ENCODE measurements around the gene SERTAD3. TPM values are rescaled to one million over a fixed set of nuclear protein-coding genes. Genes with fewer than 3 reads are reported as not detected.
"Not testable (repeated sequence)": the region's sequence is repeated elsewhere in the genome, so short reads cannot be mapped to it uniquely, and the experiment has no call there.

The SERTAD3 gene
- total RNA-seq, 4 donors from 2014 or later, result 16.4 to 29.8 (median 19.1) TPM

DNA sequence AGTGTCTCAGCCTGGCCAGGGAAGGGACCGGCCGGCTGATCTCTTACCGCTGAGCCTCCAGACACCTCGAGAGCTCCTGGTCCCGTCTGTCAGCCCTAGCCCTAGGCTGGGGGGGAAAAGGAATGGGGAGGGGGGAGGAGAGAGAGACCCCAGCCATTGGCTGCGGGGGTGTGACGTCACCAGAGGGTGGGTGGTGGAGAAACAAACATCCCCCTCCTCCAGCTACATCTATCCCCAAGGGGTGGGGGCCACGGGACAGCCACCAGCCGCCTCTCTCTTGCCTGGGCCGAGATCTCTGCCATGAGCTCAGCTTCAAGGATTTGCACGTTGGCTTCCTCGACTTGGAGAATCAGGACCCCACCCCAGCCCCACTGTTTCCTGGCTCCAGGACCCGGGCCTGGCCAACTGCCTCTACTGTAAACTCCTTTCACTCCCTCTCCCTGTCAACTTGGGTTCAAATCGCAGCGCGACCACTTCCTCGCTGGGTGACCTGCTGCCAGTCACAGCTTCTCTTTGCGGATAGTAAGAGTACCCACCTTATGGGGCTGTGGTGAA lies 30.8 kb downstream of the SERTAD3 start, which contains the start of gene PRX:
TSS of gene PRX (minus strand) at position 88 of the 555 bp plus-strand sequence. CDS start 5,446 bp downstream, outside the sequence.
- WGBS, result 46% methylated on average over 18 of the region's 18 CpGs
- no peaks in the 10 kb centered on the region for H3K36me3 ChIP-seq
- DNase-seq (ENCODE audit: low spot score in 2 of 2), result no peak
- no peaks in the 10 kb centered on the region for H3K9me3 ChIP-seq
- no peaks in the 10 kb centered on the region for H3K27me3 ChIP-seq
- H3K4me3 ChIP-seq, result no peak within 1 kb of the TSS
- TF ChIP-seq EP300 (IDR thresholded peaks at IDR 0.05) (no peak), POLR2A (IDR thresholded peaks at IDR 0.05) (no peak), POLR2AphosphoS5 (IDR thresholded peaks at IDR 0.05) (no peak), CTCF (IDR thresholded peaks at IDR 0.05) (no peak)
- H3K27ac ChIP-seq, result no peak within 1 kb of the TSS
- H3K4me1 ChIP-seq, result peaks cover 36% of the 10 kb centered on the region

DNA sequence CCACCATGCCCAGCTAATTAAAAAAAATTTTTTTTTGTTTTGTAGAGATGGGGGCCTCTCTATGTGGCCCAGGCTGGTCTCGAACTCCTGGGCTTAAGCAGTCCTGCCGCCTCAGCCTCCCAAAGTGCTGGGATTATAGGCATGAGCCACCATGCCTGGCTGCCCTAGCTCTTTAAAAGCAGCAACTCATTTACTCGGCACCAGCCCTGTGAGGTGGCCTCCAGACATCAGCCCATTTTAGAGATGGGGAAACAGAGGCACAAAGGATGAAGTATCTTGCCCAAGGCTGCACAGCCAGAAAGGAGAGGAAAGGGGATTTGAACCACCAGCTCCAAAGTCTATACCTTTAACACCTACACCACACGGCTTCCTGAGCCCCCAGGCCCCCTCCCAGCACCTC lies 31.3 kb downstream of the SERTAD3 start:
- no peak overlapping the region for H3K4me3 ChIP-seq
- H3K4me1 ChIP-seq, result peaks cover 36% of the 10 kb centered on the region
- TF ChIP-seq CTCF (IDR thresholded peaks at IDR 0.05), result no peak
- no peak for TF ChIP-seq POLR2AphosphoS5 (IDR thresholded peaks at IDR 0.05)
- no peak for TF ChIP-seq POLR2A (IDR thresholded peaks at IDR 0.05)
- no peak for TF ChIP-seq EP300 (IDR thresholded peaks at IDR 0.05)
- no peaks in the 10 kb centered on the region for H3K27me3 ChIP-seq
- no peak overlapping the region for H3K27ac ChIP-seq
- H3K9me3 ChIP-seq, result no peaks in the 10 kb centered on the region
- no peaks in the 10 kb centered on the region for H3K36me3 ChIP-seq
- DNase-seq (ENCODE audit: low spot score in 2 of 2), result no peak
- WGBS, result 80% methylated on average over 1 of the region's 4 CpGs

DNA sequence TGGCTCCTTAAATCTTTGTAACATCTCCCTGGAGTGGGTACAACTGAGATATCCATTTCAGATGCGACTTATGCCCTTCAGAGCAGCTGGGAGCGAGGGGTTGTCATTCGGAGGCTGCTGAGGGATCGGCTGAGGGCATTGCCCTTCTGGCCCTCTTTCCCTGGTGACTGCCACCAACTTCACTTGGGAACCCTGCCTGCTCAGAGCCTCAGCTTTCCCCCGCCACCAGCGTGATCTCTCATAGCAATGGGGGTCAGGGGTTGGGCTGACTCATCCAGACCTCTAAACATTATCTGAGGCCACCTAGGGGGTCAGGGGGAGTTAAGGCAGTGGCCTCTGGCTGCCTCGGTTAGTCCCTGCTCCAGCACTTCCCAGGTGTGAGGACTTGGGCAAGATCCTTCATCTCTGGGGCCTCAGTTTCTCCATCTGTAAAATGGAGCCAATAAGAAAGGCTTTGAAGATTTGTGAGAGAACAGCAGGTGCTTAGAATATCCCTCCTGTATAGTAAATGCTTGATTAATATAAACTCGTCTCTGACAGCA lies 32.1 kb downstream of the SERTAD3 start:
- Histone ChIP-seq H3K27me3 (no peaks in the 10 kb centered on the region), H3K4me1 (peaks cover 30% of the 10 kb centered on the region), H3K4me3 (no peak overlapping the region), H3K27ac (no peak overlapping the region), H3K36me3 (no peaks in the 10 kb centered on the region), H3K9me3 (no peaks in the 10 kb centered on the region)
- no peak for TF ChIP-seq POLR2AphosphoS5 (IDR thresholded peaks at IDR 0.05)
- no peak for TF ChIP-seq POLR2A (IDR thresholded peaks at IDR 0.05)
- TF ChIP-seq EP300 (IDR thresholded peaks at IDR 0.05), result no peak
- no peak for TF ChIP-seq CTCF (IDR thresholded peaks at IDR 0.05)
- no peak for DNase-seq (ENCODE audit: low spot score in 2 of 2)
- 62% methylated on average over 6 of the region's 8 CpGs for WGBS

DNA sequence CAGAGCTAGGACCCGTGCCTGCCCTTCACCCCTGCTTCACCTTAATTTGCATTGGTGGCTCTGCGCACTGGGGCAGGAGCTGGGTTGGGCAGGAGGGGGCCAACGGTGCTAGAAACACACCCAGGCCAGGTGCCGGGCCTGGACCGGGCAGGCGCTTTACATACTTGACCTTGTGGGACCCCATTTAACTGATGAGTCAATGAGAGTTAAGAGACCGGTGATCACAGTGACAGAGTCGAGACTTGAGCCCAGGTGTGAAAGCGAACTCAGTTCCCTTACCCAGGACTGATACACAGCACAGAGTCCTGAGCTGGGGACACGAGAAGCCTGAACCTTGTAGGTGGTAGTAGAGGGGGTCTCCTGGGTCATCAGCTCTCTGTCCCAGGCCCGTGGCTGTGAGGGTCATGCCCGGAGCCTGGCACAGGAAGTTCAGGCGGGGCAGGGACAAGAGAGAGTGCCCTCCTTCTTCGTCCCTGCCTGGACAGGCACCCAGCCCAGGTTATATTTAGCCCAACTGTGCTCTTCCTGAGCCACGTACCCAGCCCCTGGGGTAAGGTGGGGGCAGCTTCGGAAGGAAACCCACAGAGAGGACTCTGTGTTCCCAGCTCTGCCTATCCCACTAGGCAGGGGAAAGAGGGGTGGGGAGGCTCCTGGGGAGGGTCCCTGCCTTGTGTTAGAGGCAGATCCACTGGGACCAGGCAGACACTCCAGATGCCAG lies 32.9 kb downstream of the SERTAD3 start:
- 61% methylated on average over 10 of the region's 16 CpGs for WGBS
- no peaks in the 10 kb centered on the region for H3K36me3 ChIP-seq
- no peaks in the 10 kb centered on the region for H3K9me3 ChIP-seq
- peaks cover 29% of the 10 kb centered on the region for H3K4me1 ChIP-seq
- H3K4me3 ChIP-seq, result no peak overlapping the region
- DNase-seq (ENCODE audit: low spot score in 2 of 2), result no peak
- H3K27me3 ChIP-seq, result no peaks in the 10 kb centered on the region
- TF ChIP-seq POLR2A (IDR thresholded peaks at IDR 0.05) (no peak), POLR2AphosphoS5 (IDR thresholded peaks at IDR 0.05) (no peak), CTCF (IDR thresholded peaks at IDR 0.05) (no peak), EP300 (IDR thresholded peaks at IDR 0.05) (no peak)
- peak overlapping the region; percentile 0 for H3K27ac ChIP-seq

DNA sequence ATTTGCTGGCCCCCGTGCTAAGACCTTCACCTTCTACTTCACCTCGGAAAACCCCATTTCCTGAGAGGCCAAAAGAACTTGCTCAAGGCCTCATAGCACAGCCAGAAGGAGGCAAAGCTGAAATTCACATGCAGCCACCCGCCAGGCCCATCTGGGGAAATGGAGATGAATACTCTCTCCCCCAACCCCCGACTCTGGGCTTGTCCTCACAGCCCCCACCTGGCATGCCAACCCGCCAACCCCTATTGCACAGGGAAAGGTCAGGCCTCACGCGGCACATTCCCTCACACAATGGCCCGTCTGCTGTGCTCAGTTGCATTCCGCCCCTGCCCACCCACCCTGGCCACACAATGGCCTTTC lies 34.1 kb downstream of the SERTAD3 start:
- H3K9me3 ChIP-seq, result no peaks in the 10 kb centered on the region
- DNase-seq (ENCODE audit: low spot score in 2 of 2), result no peak
- no peaks in the 10 kb centered on the region for H3K27me3 ChIP-seq
- no peak for TF ChIP-seq EP300 (IDR thresholded peaks at IDR 0.05)
- no peak for TF ChIP-seq CTCF (IDR thresholded peaks at IDR 0.05)
- TF ChIP-seq POLR2A (IDR thresholded peaks at IDR 0.05), result no peak
- TF ChIP-seq POLR2AphosphoS5 (IDR thresholded peaks at IDR 0.05), result no peak
- no peak overlapping the region for H3K4me3 ChIP-seq
- WGBS, result 76% methylated on average over 7 of the region's 9 CpGs
- no peak overlapping the region for H3K27ac ChIP-seq
- no peaks in the 10 kb centered on the region for H3K36me3 ChIP-seq
- H3K4me1 ChIP-seq, result peaks cover 27% of the 10 kb centered on the region

DNA sequence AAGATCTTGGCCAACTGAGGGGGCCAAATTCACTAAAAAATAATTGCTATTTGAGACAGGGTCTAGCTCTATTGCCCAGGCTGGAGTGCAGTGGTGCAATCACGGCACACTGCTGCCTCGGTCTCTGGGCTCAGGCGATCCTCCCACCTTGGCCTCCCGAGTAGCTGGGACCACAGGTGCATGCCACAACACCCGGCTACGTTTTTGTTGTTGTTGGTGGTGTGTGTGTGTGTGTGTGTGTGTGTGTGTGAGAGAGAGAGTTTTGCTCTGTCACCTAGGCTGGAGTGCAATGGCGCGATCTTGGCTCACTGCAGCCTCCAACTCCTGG lies 35.6 kb downstream of the SERTAD3 start:
- not testable (repeated sequence) for H3K36me3 ChIP-seq; H3K27me3 ChIP-seq; DNase-seq (ENCODE audit: low spot score in 2 of 2); H3K27ac ChIP-seq; H3K9me3 ChIP-seq; H3K4me3 ChIP-seq
- peaks cover 33% of the 10 kb centered on the region for H3K4me1 ChIP-seq
- WGBS, result 77% methylated on average over 8 of the region's 8 CpGs
